CD8-positive, alpha-beta memory T cell (primary cell): ENCODE measurements around the gene CHST6. TPM values are rescaled to one million over a fixed set of nuclear protein-coding genes. Genes with fewer than 3 reads are reported as not detected.
A peak's percentile ranks its signal among the peaks of the same experiment; 100 is the strongest.

Source experiments
- CTCF ChIA-PET: fragments of 350-600 bp; sonication (Branson Sonifier 250); formaldehyde crosslinking; loops from one replicate; lab custom pipeline; 2021; ENCODE audit warnings: antibody characterized with exemption; lab: Charles Lee
- POLR2A ChIA-PET: fragments of 350-600 bp; sonication (Branson Sonifier 250); formaldehyde crosslinking; loops from one replicate; lab custom pipeline; 2021; ENCODE audit warnings: antibody characterized with exemption; lab: Charles Lee
- DNase-seq, 5 donors: peaks; one replicate each; pipeline versions ENCODE4 v3.0.0 to v3.0.0-alpha.2; 2020 to 2022; ENCODE audit warnings: mixed read lengths in 1 of 5
- H3K27ac ChIP-seq: one replicate; pipeline ENCODE4 v1.7.0; 2013; ENCODE audit warnings: low read depth, mild to moderate bottlenecking, low read length, moderate library complexity
- H3K27me3 ChIP-seq: 2 replicates; pipeline ENCODE4 v1.7.0; 2013; ENCODE audit warnings: low read length, mild to moderate bottlenecking; ENCODE audit not compliant: insufficient read depth, poor library complexity, severe bottlenecking
- H3K36me3 ChIP-seq: 2 replicates; pipeline ENCODE4 v1.7.0; 2013; ENCODE audit warnings: mild to moderate bottlenecking, low read length, moderate library complexity; ENCODE audit not compliant: insufficient read depth
- H3K4me1 ChIP-seq: 2 replicates; pipeline ENCODE4 v1.7.0; 2013; ENCODE audit warnings: mild to moderate bottlenecking, low read length, moderate library complexity; ENCODE audit not compliant: insufficient read depth
- H3K4me3 ChIP-seq: 2 replicates; pipeline ENCODE4 v1.7.0; 2013; ENCODE audit warnings: mild to moderate bottlenecking, low read length
- H3K9me3 ChIP-seq: 2 replicates; pipeline ENCODE4 v1.7.0; 2013; ENCODE audit warnings: mild to moderate bottlenecking, low read length
- H3K27ac Mint-ChIP-seq, 8 donors: one replicate each; pipeline ENCODE4 v1.8.0; 2020 to 2021; ENCODE audit warnings: mixed read lengths in 8 of 8, mild to moderate bottlenecking in 6 of 8, inconsistent platforms in 3 of 8, moderate library complexity in 3 of 8
- H3K27me3 Mint-ChIP-seq, 2 donors: one replicate each; pipeline ENCODE4 v1.8.0; 2020 to 2021; ENCODE audit warnings: mixed read lengths in 2 of 2, mild to moderate bottlenecking in 1 of 2, moderate library complexity in 1 of 2
- H3K36me3 Mint-ChIP-seq, 3 donors: one replicate each; pipeline ENCODE4 v1.8.0; 2020 to 2021; ENCODE audit warnings: mixed read lengths in 3 of 3, inconsistent platforms in 1 of 3, mild to moderate bottlenecking in 1 of 3
- H3K4me1 Mint-ChIP-seq, 3 donors: one replicate each; pipeline ENCODE4 v1.8.0; 2020 to 2021; ENCODE audit warnings: mixed read lengths in 3 of 3, inconsistent platforms in 1 of 3, mild to moderate bottlenecking in 1 of 3
- H3K4me3 Mint-ChIP-seq, 7 donors: one replicate each; pipeline ENCODE4 v1.8.0; 2020 to 2021; ENCODE audit warnings: mixed read lengths in 7 of 7, mild to moderate bottlenecking in 6 of 7, moderate library complexity in 4 of 7, inconsistent platforms in 2 of 7
- H3K9me3 Mint-ChIP-seq, 5 donors: one replicate each; pipeline ENCODE4 v1.8.0; 2020 to 2022; ENCODE audit warnings: mixed read lengths in 5 of 5, mild to moderate bottlenecking in 3 of 5, moderate library complexity in 2 of 5, inconsistent platforms in 1 of 5
- polyA plus RNA-seq: library from polyadenylated mRNA; unstranded; fragments of 300-500 nt; fragmentation: Illumina TruSeq; gene quantifications from one replicate; pipeline ENCODE4 v1.2.3, GENCODE V29; 2021
- total RNA-seq, 2 experiments: library from RNA; stranded (reverse); gene quantifications; one replicate each; pipeline ENCODE4 v1.2.3, GENCODE V29; 2021

CHST6 gene
- total and polyA plus RNA-seq, 3 experiments from 2014 or later = 0.04 to 0.11 TPM; not detected in 1

- Mint-ChIP-seq H3K9me3 (no peaks in the 10 kb centered on the region), H3K36me3 (no peaks in the 10 kb centered on the region), H3K4me3 (no peak overlapping the region), H3K27me3 (peaks cover 7 to 18% of the 10 kb centered on the region in 2 donors), H3K27ac (no peak overlapping the region), H3K4me1 (no peaks in the 10 kb centered on the region)
- Histone ChIP-seq H3K4me1 (no peaks in the 10 kb centered on the region), H3K27me3 (no peaks in the 10 kb centered on the region), H3K9me3 (no peaks in the 10 kb centered on the region), H3K27ac (no peak overlapping the region), H3K36me3 (no peaks in the 10 kb centered on the region), H3K4me3 (no peak overlapping the region)
- no peak for DNase-seq
- CTCF ChIA-PET = interaction anchor here (1.5 kb wide), 1 partner anchor 285 kb away, joined by 6 read pairs; no protein-coding TSS in a partner anchor
- POLR2A ChIA-PET = no interaction called here
Measured at GRCh38 chr16:75478480-75479345, 16.5 kb downstream of the CHST6 start.

- no peaks in the 10 kb centered on the region for H3K9me3 ChIP-seq
- no peak overlapping the region for H3K27ac ChIP-seq
- no peak overlapping the region for H3K4me3 ChIP-seq
- CTCF ChIA-PET = interaction anchor here (1.3 to 1.5 kb wide), 2 partner anchors 13 to 286 kb away, joined by 6 read pairs; partner anchors contain the start of gene TMEM170A
- Mint-ChIP-seq H3K27ac (peak overlapping the region in 3 of 8 donors; percentile 12 to 78 (median 25)), H3K27me3 (peaks cover 7 to 18% of the 10 kb centered on the region in 2 donors), H3K4me1 (no peaks in the 10 kb centered on the region), H3K36me3 (no peaks in the 10 kb centered on the region), H3K9me3 (no peaks in the 10 kb centered on the region), H3K4me3 (no peak overlapping the region)
- H3K36me3 ChIP-seq = no peaks in the 10 kb centered on the region
- POLR2A ChIA-PET = no interaction called here
- no peaks in the 10 kb centered on the region for H3K4me1 ChIP-seq
- DNase-seq = no peak
- H3K27me3 ChIP-seq = no peaks in the 10 kb centered on the region
Measured at GRCh38 chr16:75477680-75478473, 17.4 kb downstream of the CHST6 start.

DNA sequence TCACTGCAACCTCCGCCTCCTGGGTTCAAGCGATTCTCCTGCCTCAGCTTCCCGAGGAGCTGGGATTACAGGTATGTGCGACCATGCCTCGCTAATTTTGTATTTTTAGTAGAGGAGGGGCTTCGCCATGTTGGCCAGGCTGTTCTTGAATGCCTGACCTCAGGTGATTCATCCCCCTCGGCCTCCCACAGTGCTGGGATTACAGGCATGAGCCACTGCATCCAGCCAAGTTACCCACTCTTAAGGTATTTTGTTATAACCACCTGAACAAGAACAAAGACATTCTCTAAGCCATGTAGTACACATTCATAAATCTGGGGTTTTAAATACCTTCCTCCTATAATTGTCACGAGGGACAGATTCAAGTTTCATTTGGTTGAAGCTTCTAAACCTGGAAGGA is 18.4 kb downstream of the CHST6 start:
- no peak overlapping the region for H3K27ac Mint-ChIP-seq
- peaks cover 7 to 18% of the 10 kb centered on the region in 2 donors for H3K27me3 Mint-ChIP-seq
- H3K27me3 ChIP-seq = no peaks in the 10 kb centered on the region
- H3K4me1 ChIP-seq = no peaks in the 10 kb centered on the region
- CTCF ChIA-PET = interaction anchor here (1.3 to 1.5 kb wide), 2 partner anchors 12 to 287 kb away, joined by 6 read pairs; partner anchors contain the start of gene TMEM170A
- H3K27ac ChIP-seq = no peak overlapping the region
- H3K36me3 Mint-ChIP-seq = no peaks in the 10 kb centered on the region
- H3K4me3 ChIP-seq = no peak overlapping the region
- H3K9me3 ChIP-seq = no peaks in the 10 kb centered on the region
- no peaks in the 10 kb centered on the region for H3K36me3 ChIP-seq
- no peaks in the 10 kb centered on the region for H3K9me3 Mint-ChIP-seq
- H3K4me3 Mint-ChIP-seq = no peak overlapping the region
- DNase-seq = no peak
- peaks cover 1 to 2% (median 2%) of the 10 kb centered on the region in 3 donors for H3K4me1 Mint-ChIP-seq
- POLR2A ChIA-PET = no interaction called here

DNA sequence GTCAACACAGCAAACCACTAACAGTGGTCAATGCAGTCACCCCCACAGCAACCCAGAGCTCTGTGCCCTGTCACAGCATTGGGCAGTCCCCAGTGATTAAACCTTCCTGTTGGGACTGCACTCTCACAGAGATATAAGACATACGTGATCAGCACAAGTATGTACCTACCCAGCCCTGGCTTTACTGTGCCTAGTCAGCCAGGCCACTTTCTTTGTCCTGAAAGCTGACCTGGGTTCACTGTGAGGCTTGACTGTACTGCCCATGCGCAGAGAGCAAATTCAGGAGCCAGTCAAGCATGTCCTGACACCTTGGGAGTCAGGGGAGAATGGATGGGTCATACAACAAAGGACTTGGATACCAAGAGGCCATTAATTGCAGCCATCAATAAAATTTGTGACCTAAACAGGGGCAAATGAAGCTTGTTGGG is 19.8 kb downstream of the CHST6 start:
- H3K4me3 ChIP-seq = no peak overlapping the region
- H3K27me3 Mint-ChIP-seq = peaks cover 5 to 15% of the 10 kb centered on the region in 2 donors
- DNase-seq = no peak

DNA sequence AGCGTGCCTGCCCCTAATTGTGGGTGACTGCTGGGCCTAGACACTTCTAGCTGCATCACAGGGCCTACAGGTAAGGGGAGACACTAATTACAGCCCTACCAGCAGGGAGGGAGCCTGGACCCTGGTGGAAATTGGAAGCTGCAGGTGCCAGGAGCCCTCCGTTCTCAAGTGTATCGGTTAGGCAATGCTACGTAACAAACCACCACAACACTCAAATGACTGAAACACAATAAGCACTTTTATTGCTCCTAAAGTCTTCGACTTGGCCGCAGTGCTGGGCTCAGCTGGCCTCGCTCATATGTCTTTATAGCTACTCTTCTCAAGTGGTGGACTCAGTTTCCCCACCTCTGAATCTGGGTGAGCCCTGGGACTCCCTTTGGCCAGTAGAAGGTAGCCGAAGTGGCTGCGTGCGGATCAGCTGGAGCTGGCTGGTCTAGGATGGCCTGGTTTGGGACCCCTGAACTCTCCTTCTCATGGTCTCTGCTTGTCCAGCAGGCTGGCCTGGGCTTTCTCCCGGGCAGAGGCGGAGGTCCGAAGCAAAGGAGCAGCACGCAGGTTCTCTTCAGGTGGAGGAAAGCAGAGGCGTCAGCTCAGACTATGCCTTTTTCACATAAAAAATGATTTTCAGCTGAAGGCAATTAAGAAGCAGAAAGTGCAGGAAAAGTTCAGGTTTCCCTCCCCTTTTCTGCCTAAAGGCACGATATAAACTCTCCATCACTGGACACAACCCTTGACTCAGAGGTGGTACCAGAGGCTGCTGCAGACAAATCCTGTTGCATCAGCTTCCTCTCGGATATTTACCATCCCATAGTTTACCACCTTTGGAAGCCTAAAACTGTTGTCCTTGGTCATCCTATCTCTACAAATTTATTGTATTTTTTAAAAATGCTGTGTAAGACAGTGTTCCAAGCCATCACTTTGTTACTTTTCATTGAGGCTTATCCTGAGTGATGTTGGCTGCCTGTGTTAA is 22.0 kb downstream of the CHST6 start:
- H3K36me3 Mint-ChIP-seq = no peaks in the 10 kb centered on the region
- CTCF ChIA-PET = interaction anchor here (1.0 to 4.5 kb wide), 9 partner anchors 9 to 293 kb away, joined by 3 to 39 read pairs (median 4); partner anchors contain the start of genes CFDP1, KARS1, TERF2IP and TMEM170A
- H3K27me3 Mint-ChIP-seq = peaks cover 7 to 8% of the 10 kb centered on the region in 2 donors
- H3K4me1 ChIP-seq = no peaks in the 10 kb centered on the region
- H3K4me3 ChIP-seq = no peak overlapping the region
- POLR2A ChIA-PET = no interaction called here
- DNase-seq = no peak
- H3K9me3 ChIP-seq = no peaks in the 10 kb centered on the region
- no peaks in the 10 kb centered on the region for H3K36me3 ChIP-seq
- no peaks in the 10 kb centered on the region for H3K27me3 ChIP-seq
- no peak overlapping the region for H3K27ac ChIP-seq
- peak overlapping the region in 1 of 8 donors; percentile 68 for H3K27ac Mint-ChIP-seq
- no peaks in the 10 kb centered on the region for H3K9me3 Mint-ChIP-seq
- H3K4me1 Mint-ChIP-seq = peaks cover 3 to 5% (median 4%) of the 10 kb centered on the region in 3 donors
- H3K4me3 Mint-ChIP-seq = no peak overlapping the region

More for the DNA sequence above, 19.8 kb downstream of the CHST6 start:
- POLR2A ChIA-PET = no interaction called here
- Histone ChIP-seq H3K36me3 (no peaks in the 10 kb centered on the region), H3K4me1 (no peaks in the 10 kb centered on the region), H3K9me3 (no peaks in the 10 kb centered on the region), H3K27ac (no peak overlapping the region), H3K27me3 (no peaks in the 10 kb centered on the region)
- no peaks in the 10 kb centered on the region for H3K36me3 Mint-ChIP-seq
- CTCF ChIA-PET = interaction anchor here (1.3 to 2.4 kb wide), 3 partner anchors 10 to 288 kb away, joined by 4 to 6 read pairs (median 5); no protein-coding TSS in a partner anchor
- H3K4me3 Mint-ChIP-seq = no peak overlapping the region
- no peak overlapping the region for H3K27ac Mint-ChIP-seq
- no peaks in the 10 kb centered on the region for H3K9me3 Mint-ChIP-seq
- peaks cover 3 to 5% (median 4%) of the 10 kb centered on the region in 3 donors for H3K4me1 Mint-ChIP-seq

DNA sequence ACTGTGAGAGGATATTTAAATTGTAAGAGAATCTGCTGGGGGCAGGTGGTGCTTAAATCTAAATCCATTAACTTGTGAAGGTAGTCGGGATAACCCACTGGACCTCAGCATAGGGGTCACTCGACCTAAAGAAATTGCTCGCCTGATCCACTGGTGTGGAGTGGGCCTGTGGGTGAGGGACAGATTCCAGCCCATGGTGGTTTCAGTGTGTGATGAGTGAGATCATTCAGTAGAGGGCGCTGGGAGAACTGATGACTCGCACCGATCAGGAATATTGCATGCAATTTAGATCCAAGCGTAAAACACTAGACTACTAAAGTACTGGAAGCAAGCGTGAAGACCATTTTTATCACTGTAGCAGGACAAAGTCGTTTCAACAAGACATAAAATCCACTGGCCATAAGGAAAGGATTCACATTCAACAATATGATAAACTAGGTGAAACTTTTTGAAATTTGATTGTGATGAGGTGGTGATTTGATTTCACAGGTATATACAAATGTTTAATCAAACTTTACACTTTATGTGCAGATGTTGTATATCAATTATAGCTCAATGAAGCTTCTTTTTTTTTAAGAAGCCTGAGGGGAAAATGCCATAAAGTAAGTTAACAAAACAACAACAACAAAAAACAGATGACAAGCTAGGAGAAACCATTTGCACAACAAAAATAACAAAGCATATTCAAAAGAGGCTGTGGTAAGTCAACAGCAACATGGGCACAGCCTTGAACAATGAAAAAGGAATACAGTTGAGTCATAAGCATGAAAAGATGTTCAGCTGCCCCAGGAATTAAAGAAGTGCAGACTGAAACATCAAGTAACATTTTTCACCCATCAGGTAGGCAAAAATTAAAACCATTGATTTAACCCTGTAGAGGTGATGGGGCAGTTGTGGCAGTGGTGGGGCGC is 23.3 kb downstream of the CHST6 start:
- Histone ChIP-seq H3K9me3 (no peaks in the 10 kb centered on the region), H3K27ac (no peak overlapping the region), H3K27me3 (no peaks in the 10 kb centered on the region), H3K4me1 (no peaks in the 10 kb centered on the region), H3K36me3 (no peaks in the 10 kb centered on the region), H3K4me3 (no peak overlapping the region)
- peak; percentile 15 to 67 (median 36) for DNase-seq
- H3K4me1 Mint-ChIP-seq = peaks cover 3 to 5% (median 4%) of the 10 kb centered on the region in 3 donors
- POLR2A ChIA-PET = interaction anchor here (0.6 kb wide), 1 partner anchor 73 kb away, joined by 3 read pairs; no protein-coding TSS in a partner anchor
- CTCF ChIA-PET = interaction anchor here (0.6 to 4.5 kb wide), 16 partner anchors 7 to 295 kb away, joined by 3 to 39 read pairs (median 4); partner anchors contain the start of genes CFDP1, KARS1, TERF2IP and TMEM170A
- H3K27ac Mint-ChIP-seq = peak overlapping the region in 2 of 8 donors; percentile 29 to 55
- H3K9me3 Mint-ChIP-seq = no peaks in the 10 kb centered on the region
- no peaks in the 10 kb centered on the region for H3K36me3 Mint-ChIP-seq
- H3K27me3 Mint-ChIP-seq = peaks cover under 1 to 5% of the 10 kb centered on the region in 2 donors
- H3K4me3 Mint-ChIP-seq = no peak overlapping the region
